HG02970 (cell line): Measurements from ENCODE around the gene FGF8.
"Not testable (repeated sequence)": the region's sequence is repeated elsewhere in the genome, so short reads cannot be mapped to it uniquely, and the experiment has no call there.

ENCODE experiments used
- ATAC-seq: cut with Tn5 transposase; IDR thresholded peaks from one replicate; pipeline ENCODE4 v1.9.1; 2021; ENCODE audit warnings: mild to moderate bottlenecking, moderate library complexity, moderate number of reproducible peaks; ENCODE audit not compliant: unreplicated experiment, low FRiP score

FGF8 gene, protein sequence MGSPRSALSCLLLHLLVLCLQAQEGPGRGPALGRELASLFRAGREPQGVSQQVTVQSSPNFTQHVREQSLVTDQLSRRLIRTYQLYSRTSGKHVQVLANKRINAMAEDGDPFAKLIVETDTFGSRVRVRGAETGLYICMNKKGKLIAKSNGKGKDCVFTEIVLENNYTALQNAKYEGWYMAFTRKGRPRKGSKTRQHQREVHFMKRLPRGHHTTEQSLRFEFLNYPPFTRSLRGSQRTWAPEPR

DNA sequence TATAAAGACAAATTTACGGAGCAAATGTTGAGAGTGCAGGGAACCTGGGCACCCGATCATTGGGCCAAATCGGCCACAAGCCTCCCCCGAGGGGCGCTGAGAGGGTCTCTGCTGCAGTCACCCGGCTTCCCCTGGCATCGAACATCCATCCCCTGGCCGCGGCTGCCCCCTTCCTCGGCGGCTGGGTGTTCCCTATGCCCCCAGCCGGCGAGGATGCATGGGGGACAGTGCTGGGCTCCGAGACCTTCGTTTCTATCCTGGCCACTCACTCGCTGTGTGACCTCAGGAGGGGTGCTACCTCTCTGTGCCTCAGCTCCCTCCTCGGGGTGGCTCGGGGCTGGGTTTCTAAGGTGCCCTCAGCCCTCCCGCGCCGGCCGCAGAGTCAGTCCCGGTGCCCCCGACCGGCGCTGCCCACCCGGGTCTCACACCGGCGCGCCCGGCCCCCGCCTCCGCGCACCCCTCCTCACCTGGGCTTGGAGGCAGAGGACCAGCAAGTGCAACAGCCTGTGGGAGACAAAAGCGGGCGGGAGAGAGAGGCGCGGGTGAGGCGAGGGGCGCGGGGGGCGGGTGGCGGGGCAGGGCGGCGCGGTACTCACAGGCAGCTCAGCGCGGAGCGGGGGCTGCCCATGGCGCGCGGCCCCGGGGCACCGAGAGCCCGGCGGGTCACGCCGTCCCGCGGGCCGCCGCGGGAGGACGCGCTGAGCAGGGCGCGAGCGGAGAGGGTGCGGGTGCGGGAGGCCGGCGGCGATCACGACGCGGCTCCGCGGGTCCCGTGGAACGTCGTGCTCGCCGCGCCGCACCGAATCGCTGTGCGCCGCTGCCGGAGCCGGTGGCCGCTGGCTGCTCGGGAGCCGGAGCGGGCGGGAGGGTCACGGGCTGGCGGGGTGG, at the start of gene FGF8:
TSS of gene FGF8 (minus strand) at position 842 of the 888 bp plus-strand sequence. CDS start at position 628, 214 bp downstream.
- ATAC-seq, result no peak

DNA sequence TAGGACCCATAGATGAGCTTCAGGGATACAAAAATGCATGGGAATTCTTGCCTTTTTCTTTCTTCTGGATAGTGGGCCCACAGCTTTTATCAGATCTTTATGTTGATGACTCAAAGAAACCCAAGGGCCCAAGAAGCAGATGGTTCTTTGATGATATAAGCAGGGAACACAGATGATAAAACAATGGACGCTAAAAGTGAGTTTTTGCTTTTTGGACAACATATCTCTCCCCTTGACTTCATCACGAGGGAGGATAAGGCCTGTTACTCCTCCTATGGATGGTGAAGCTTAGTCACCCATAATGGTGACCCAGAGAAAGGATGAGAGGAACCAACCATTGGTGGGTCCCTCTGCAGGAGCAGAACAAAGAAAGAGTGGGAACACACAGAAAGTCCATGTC, 48.8 kb upstream of the FGF8 start:
- ATAC-seq, result no peak

DNA sequence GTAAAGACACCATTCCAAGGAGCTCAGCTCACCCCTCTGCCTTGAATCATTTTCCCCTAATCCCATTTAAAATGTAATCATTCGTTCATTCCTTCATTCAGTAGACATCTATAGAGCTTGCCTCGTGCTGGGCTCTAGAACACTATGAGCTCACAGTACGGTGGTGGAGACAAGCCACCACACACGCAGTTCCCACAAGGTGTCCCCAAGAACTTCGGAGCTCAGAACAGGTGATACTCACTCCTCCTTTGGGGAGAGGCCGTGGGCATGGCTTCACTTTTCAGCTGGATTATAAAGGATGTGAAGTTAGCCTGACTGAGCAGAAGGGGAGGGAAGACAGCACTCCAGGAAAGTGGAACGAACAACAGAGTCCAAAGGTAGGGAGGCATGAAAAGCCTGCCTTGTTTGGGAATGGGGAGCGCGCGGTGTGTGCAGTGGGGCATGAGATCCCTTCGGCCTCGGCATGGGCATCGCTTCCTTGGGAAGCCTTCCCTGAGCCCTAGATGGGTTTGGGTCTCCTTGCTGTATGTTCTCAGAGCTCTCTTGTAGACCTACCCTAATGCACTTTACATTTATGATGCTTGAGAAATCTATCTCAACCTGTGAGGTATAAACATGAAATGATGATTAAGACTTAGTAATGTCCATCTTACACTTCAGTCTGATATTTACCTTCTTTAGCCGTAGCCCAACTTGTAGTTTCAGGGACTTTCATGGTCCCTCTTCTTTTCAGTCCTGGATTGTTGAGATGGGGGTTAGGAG, 43.1 kb upstream of the FGF8 start:
- peak; percentile 1 for ATAC-seq

DNA sequence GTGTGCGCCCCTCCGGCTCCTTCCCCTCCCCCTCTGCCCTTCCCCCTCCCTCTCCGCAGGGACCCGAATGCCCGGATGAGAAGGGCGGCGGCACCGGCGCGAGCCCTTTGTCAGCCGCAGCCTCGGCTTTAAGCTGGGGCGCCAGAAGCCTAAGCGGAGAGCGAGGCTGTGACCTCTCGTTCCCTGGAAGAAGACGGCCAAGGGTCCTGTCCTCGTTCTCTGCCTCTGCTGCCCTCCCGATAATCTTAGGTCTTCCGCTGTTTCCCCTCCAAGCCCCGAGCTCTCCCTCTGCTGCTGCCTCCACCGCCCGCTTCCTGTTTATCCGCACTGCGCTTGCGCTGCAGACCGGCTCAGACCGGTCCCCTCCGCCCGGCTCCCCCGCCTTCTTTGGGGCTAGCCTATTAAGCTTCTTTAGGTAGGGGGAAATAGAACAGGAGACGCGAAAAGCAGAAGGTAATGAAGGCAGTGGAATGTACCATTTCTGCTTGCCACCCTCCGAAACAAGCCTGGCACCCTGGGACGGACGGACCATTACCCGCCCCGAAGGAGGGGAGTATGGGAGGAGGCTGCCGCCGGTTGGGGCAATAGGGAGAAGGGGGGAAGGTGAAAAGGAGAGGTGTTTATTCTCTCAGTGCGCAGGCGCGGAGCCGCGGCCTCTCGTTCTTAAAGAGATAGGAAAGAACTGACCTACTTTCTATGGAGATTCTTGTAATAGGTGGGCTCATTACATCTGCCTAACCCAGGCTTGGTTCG, 42.4 kb upstream of the FGF8 start, which contains the start of gene OGA:
TSS of gene OGA (minus strand) at position 326 of the 753 bp plus-strand sequence. CDS start 422 bp downstream, outside the sequence.
- ATAC-seq, result peak; percentile 87

DNA sequence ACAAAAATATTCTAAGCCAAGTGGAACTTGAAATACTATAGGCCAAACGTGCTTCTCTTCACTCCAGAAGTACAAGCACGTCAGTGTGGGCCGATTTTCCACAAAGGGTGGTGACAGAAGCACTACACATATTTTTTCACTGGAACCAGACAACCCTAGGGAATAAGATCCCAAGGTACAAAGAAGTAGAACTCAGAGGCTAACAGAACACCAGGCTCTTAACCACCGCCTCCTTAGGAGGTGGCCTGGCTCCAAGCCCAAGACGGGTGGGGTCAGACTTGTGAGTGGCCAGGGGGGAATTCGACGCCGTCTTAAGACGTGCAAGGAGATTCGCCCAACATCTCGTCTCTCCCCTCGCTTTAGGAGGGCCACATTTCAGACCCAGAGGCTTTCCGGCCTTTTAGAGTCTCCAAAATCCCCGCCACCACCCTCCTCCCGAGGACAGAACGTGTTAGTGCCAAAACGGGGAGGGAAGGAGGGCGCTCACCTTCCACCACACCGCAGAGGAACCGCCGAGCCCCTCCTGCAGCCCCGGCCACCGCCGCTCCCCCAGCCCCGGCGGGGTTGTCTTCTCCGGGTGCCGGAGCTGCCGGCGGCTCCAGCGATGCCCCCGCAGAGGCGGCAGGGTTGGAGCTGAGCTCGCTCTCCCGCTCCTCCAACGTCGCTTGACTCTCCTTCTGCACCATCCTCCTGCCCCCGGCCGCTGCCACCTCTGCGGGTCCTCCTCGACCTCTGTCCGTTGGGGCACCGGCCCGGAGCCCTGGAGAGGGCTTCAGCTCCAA, 41.6 kb upstream of the FGF8 start:
- no peak for ATAC-seq

DNA sequence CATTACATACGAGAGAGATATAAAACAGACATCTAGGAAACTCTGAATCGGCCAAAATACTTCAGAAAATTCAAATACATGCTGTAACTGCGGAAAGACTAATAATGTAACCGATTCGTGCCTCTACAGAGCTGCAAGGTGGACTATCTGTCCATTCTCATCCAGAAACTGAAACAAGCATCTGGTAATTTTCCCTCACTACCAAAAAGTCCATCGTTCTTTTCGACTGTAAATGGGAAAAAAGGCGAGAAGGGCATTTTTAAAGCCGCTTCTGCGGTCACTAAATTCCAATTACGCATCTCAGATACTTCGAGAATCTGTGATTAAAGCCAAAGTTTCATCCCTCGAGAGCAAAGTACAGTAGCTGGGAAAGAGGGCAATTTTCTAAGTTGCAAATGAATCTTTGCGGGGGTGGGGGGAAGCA, 41.0 kb upstream of the FGF8 start:
- no peak for ATAC-seq

DNA sequence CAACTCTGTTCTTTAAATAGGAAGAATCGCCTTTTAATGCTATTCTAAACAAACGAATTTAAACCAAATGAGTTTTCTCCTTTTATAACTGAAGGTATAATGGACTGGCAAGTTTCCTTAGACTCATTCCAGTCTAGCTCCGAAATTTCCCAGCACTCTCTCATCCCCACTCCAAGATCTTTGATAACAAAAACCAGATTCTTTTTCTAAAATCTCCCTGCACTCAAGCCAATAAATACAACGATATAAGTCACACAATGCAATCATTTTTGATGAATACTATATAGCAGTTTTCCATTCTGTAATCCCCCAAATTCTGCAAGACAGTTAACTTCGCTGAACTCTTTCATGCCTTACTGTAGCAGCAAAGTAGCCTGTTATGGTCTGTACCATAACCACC, 40.5 kb upstream of the FGF8 start:
- ATAC-seq, result no peak

DNA sequence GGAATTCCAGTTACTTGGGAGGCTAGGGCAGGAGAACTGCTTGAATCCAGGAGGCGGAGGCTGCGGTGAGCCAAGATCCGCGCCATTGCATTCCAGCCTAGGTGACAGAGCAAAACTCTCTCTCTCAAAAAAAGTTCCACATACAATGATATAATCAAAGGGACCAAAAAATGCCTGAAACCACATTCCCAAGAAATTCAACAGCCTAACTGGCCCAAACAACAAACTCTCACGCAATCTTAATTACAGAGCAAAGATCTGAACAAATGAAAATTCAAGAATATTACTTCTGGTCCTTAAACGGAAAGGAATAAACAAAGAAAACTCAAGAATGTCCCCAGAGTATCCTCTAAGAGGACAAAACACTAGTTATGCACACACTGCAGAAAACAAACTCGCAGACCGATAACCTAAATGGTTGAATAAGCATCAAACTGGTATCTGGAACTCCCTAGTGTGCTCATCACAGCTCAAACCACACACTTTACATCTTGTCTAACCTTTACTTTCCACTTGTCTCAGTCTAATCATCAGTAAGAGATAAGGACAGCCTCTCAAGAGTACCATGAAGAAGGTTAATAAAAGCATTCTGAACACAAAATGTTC, 38.7 kb upstream of the FGF8 start:
- ATAC-seq, result no peak

DNA sequence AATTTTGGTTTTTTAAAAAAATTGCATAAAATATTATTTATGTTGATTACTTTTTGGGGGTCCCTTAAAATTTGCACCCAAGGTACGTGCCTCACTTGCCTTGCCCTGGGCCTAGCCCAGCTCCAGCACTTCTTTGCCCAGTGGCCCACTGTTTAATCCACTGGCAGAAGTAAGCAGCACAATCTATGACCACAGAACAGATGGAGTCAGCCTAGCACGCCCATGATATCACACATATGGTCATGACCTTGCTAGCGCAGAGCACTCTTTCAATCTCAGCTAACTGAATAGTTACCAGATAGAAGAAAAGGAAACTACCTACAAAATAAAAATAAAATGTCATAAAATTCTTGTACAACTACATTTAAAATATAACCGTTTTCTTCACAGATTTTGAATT, 36.7 kb upstream of the FGF8 start:
- no peak for ATAC-seq

DNA sequence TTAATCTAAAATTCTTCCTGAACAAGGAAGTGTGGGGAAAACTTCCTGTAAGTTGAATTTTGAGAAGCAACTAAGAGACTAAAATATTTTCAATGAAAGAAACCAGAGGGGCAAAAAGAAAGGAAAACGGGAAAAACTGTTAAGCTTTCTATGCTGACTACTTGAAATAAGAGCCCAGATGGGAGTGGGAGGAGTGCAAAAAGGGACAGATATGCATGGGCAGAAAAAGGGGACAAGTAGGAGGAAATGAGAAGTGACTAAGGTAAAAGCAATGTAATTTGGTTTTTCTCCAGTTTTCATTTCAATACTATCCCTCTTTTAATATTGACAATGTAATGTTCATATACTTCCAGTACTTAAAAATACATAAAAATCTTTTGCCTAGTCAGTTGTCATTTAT, 31.2 kb upstream of the FGF8 start:
- no peak for ATAC-seq

DNA sequence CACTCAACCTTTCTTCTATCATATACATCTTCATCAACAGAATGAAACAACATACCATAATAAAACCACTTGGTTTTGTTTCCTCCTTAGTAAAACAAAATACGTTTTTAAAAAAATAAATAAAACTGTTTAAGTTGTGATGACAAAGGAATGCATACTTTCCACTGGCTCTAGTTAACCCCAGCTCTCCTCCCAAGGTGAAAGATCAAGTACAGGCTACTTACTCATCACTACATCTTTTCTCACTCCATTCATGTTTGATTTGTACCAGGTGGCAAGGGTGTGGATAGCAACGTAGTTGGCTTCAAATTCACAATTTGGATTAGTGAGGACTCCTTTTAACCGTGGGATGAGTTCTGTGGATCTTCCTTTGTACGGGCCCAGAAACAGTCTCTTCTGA, 27.6 kb upstream of the FGF8 start:
- no peak for ATAC-seq

DNA sequence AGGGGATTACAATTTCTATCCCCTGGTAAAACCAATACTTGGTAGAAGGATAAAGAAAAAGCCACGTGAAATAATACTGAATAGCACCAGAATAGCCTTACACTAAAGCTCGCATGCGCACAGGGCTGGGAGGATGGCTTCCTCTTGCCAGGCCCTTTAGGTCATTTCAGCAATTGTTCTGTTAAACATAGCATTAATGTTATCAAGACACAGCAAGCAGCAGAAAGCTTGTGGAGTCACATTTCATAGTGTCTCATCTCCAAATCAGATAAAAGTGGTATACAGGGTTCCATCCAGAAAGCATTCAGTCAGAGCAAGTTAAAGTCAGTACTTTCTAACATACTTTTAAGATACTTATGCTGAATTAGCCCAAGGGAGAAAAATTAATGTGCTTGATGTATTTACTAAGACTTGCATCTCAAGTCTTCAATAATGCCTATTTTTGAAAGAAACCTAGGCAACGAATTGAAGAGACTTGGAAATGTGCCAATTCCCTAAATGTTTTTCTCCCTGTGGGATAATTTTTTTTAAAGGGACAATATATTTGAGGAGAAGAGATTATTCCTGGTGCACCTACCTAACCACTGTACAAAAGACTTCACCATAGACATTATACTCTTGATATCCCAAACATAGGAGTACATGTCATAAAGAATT, 21.6 kb upstream of the FGF8 start:
- no peak for ATAC-seq

DNA sequence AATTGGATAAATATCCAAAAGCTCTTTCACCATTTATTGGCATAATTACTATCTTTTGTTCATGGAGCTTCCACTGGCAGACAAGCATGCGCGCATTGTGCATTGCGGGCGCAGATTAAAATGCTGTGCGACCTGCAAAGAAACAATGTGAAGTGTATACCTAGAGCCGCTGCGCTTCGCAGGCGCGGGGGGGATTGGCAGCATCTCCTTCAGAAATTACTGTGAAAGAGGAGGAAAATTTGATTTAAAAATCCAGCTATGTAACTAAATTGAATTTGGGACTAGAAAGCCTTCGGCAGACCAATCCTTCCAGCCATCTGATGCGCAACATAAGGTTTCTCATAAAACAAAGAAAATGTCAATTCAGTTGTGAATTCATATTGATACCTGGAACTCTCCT, 17.6 kb upstream of the FGF8 start:
- ATAC-seq, result no peak

DNA sequence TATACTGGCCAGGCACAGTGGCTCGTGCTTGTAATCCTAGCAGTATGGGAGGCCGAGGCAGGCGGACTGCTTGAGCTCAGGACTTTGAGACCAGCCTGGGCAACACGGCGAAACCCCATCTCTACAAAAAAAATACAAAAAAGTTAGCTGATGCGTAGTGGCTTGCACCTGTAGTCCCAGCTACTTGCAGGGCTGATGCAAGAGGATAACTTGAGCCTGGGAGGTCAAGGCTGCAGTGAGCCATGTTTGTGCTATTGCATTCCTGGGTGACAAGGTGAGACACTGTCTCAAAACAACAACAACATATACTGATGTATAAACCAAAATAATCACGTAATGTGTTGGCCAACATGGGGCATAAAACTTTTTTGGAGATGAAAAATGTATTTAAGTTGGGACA, 13.8 kb upstream of the FGF8 start:
- no peak for ATAC-seq

DNA sequence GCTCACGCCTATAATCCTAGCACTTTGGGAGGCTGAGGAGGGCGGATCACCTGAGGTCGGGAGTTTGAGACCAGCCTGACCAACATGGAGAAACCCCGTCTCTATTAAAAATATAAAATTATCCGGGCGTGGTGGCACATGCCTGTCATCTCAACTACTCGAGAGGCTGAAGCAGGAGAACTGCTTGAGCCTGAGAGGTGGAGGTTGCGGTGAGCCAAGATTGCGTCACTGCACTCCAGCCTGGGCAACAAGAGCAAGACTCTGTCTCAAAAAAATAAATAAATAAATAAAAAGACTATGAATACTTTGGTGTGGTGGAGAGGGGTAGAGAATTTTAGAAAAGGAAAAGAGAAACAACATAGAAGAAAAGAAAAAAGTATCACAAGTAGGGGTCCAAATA, 13.3 kb upstream of the FGF8 start:
- ATAC-seq, result not testable (repeated sequence)

DNA sequence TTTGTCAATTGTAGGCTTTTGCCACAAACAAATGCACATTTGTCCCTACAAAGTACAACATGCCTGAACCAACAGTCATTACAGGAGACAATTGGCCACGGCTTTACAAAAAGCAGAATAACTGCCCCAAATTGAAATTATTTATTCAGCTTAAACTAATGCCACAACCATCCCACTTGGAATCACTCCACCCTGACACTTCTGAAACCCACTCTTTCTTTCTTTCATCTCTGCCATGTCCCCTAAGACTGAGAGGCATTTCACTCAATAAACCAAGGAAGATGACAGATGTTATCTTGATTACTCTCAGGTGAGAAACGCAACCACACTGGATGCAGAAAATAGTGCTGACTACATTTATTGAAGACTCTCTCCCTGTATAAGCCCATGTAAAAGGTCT, 9.9 kb upstream of the FGF8 start:
- ATAC-seq, result no peak

DNA sequence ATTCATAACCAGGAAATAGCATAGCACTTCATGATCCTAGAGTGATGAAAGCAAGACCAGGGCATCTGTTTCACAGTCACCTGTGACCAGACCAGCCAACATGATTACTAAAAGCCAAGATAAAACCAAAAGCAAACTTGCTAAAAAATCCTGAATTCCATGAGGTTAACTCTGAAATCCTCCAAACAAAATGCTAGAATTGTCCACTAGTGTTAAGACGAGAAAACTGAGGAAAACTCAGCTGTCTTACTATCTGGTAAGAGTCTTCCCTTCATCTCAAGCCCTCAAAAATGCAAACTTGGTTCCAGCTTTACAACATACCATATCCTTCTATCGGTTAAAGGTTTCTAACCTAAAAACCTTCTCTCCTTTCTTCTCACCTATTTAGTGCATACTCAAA, 8.6 kb upstream of the FGF8 start:
- no peak for ATAC-seq

DNA sequence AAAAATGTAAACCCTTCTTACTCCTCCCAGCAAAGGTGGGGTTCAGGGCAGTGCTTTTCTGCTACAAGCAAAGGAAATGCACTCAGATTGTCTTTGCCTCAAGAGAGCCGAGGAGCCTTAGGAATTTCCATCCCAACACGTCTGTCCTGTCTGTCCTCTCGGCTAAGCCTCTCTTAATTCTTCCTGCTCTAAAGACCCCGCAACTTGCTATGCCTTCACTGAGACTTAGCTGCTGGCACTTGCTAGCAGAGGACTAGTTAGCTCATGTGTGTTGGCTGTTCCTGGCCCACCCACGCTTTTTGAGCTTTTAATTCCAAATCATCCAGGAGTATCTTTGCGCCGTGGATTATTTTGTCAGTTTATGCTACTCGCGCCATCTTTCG, 7.8 kb upstream of the FGF8 start:
- no peak for ATAC-seq
